Naive thymus-derived CD8-positive, alpha-beta T cell (primary cell): ENCODE results near the gene ARID3C. TPM values are rescaled to one million over a fixed set of nuclear protein-coding genes. Genes with fewer than 3 reads are reported as not detected.

ENCODE experiments used
- ATAC-seq, 2 donors: fragments of 150-1000 bp; cut with Tn5 transposase in 1 of 2; sonication (Bioruptor Pico), chemical (Tn5 transposase) in 1 of 2; 1 replicate in 1 of 2; 2 replicates in 1 of 2; pipeline ENCODE4 v1.10.0; 2021; ENCODE audit warnings: mild to moderate bottlenecking in 2 of 2, moderate library complexity in 2 of 2
- POLR2A ChIA-PET: fragments of 350-600 bp; sonication (Branson Sonifier 250); formaldehyde crosslinking; loops from one replicate; lab custom pipeline; 2021; ENCODE audit warnings: antibody characterized with exemption; lab: Charles Lee
- DNase-seq, 10 donors: peaks; one replicate each; pipeline versions ENCODE4 v3.0.0 to v3.0.0-alpha.2; 2020 to 2022
- H3K27ac Mint-ChIP-seq, 10 donors: one replicate each; pipeline ENCODE4 v1.8.0; 2020 to 2022; ENCODE audit warnings: mild to moderate bottlenecking in 10 of 10, mixed read lengths in 10 of 10, moderate library complexity in 4 of 10, inconsistent platforms in 1 of 10
- H3K27me3 Mint-ChIP-seq, 5 donors: one replicate each; pipeline ENCODE4 v1.8.0; 2021 to 2022; ENCODE audit warnings: mixed read lengths in 5 of 5
- H3K36me3 Mint-ChIP-seq, 3 donors: one replicate each; pipeline ENCODE4 v1.8.0; 2020 to 2022; ENCODE audit warnings: mixed read lengths in 3 of 3, mild to moderate bottlenecking in 2 of 3, inconsistent platforms in 1 of 3
- H3K4me1 Mint-ChIP-seq, 4 donors: one replicate each; pipeline ENCODE4 v1.8.0; 2021 to 2022; ENCODE audit warnings: mixed read lengths in 4 of 4
- H3K4me3 Mint-ChIP-seq, 10 donors: one replicate each; pipeline ENCODE4 v1.8.0; 2020 to 2022; ENCODE audit warnings: mild to moderate bottlenecking in 10 of 10, mixed read lengths in 10 of 10, moderate library complexity in 6 of 10, inconsistent platforms in 1 of 10
- H3K9me3 Mint-ChIP-seq, 9 donors: one replicate each; pipeline ENCODE4 v1.8.0; 2020 to 2022; ENCODE audit warnings: mixed read lengths in 9 of 9, mild to moderate bottlenecking in 3 of 9, inconsistent platforms in 1 of 9, moderate library complexity in 1 of 9
- polyA plus RNA-seq, 3 donors: library from polyadenylated mRNA; unstranded; fragments of 300-500 nt; fragmentation: Illumina TruSeq; gene quantifications; one replicate each; pipeline ENCODE4 v1.2.3, GENCODE V29; 2021
- total RNA-seq, 8 experiments: library from RNA in 2 of 8; stranded (reverse) in 2 of 8; gene quantifications; one replicate each; pipeline ENCODE4 v1.2.3 and lab custom pipeline; 2021 to 2026

Gene ARID3C
- total and polyA plus RNA-seq, 5 experiments from 2014 or later = 0.27 TPM; not detected in 4

- Mint-ChIP-seq H3K4me1 (peaks cover 30 to 59% (median 40%) of the 10 kb centered on the region in 4 donors), H3K27ac (peak overlapping the region; percentile 79 to 99 (median 95)), H3K27me3 (no peaks in the 10 kb centered on the region), H3K9me3 (no peaks in the 10 kb centered on the region), H3K36me3 (peaks cover 0 to 12% (median 11%) of the 10 kb centered on the region in 3 donors), H3K4me3 (peak overlapping the region in 9 of 10 donors; percentile 36 to 95 (median 74))
- ATAC-seq (peak in 1 of 2 donors; percentile 12), DNase-seq (peak in 3 of 10 donors; percentile 5 to 38 (median 30))
- POLR2A ChIA-PET = interaction anchor here (1.0 to 4.5 kb wide), 3 partner anchors 16 to 27 kb away, joined by 3 to 39 read pairs (median 8); partner anchors contain the start of gene GALT
These were observed 34.4 kb upstream of the ARID3C start for GRCh38 chr9:34663303-34663605.

- peak within 1 kb of the TSS; percentile 79 to 99 (median 95) for H3K27ac Mint-ChIP-seq
These were observed 33.8 kb upstream of the ARID3C start, which contains the start of gene CCL27 for GRCh38 chr9:34662526-34663302. Gene CCL27 (minus strand): TSS chr9:34662657. CDS start chr9:34662633, 24 bp downstream.

GRCh38 chr9:34659592-34660253 is 30.9 kb upstream of the ARID3C start:
- Mint-ChIP-seq H3K9me3 (no peaks in the 10 kb centered on the region), H3K27ac (no peak overlapping the region), H3K4me1 (peaks cover 27 to 34% (median 31%) of the 10 kb centered on the region in 4 donors), H3K27me3 (no peaks in the 10 kb centered on the region), H3K36me3 (peaks cover 0 to 12% (median 11%) of the 10 kb centered on the region in 3 donors), H3K4me3 (no peak overlapping the region)
- ATAC-seq (no peak), DNase-seq (no peak)
- POLR2A ChIA-PET = interaction anchor here (2.5 to 4.5 kb wide), 3 partner anchors 12 to 22 kb away, joined by 10 to 39 read pairs (median 24); partner anchors contain the start of genes GALT and SIGMAR1

More at GRCh38 chr9:34662526-34663302, 33.8 kb upstream of the ARID3C start, which contains the start of gene CCL27:
- Mint-ChIP-seq H3K27me3 (no peaks in the 10 kb centered on the region), H3K9me3 (no peaks in the 10 kb centered on the region), H3K4me3 (peak within 1 kb of the TSS in 9 of 10 donors; percentile 36 to 95 (median 74)), H3K36me3 (peaks cover 0 to 12% (median 11%) of the 10 kb centered on the region in 3 donors), H3K4me1 (peaks cover 30 to 58% (median 40%) of the 10 kb centered on the region in 4 donors)
- ATAC-seq (no peak), DNase-seq (no peak)
- POLR2A ChIA-PET = interaction anchor here (1.0 to 4.5 kb wide), 6 partner anchors 10 to 51 kb away, joined by 3 to 39 read pairs (median 6); partner anchors contain the start of genes GALT, RPP25L and SIGMAR1

- H3K9me3 Mint-ChIP-seq = no peaks in the 10 kb centered on the region
- H3K4me3 Mint-ChIP-seq = no peak overlapping the region
- H3K27ac Mint-ChIP-seq = peak overlapping the region in 2 of 10 donors; percentile 28 to 31
- DNase-seq (no peak), ATAC-seq (no peak)
- no peaks in the 10 kb centered on the region for H3K27me3 Mint-ChIP-seq
- H3K36me3 Mint-ChIP-seq = peaks cover 0 to 12% (median 11%) of the 10 kb centered on the region in 3 donors
- peaks cover 15 to 29% (median 23%) of the 10 kb centered on the region in 4 donors for H3K4me1 Mint-ChIP-seq
- POLR2A ChIA-PET = interaction anchor here (0.6 to 3.9 kb wide), 3 partner anchors 10 to 974 kb away, joined by 3 to 24 read pairs (median 10); partner anchors contain the start of genes GALT and SIGMAR1
These were observed 29.6 kb upstream of the ARID3C start for GRCh38 chr9:34658461-34658860.

GRCh38 chr9:34656992-34657391 is 28.1 kb upstream of the ARID3C start:
- Mint-ChIP-seq H3K36me3 (peaks cover 0 to 12% (median 11%) of the 10 kb centered on the region in 3 donors), H3K4me3 (no peak overlapping the region), H3K27me3 (no peaks in the 10 kb centered on the region), H3K27ac (no peak overlapping the region), H3K9me3 (no peaks in the 10 kb centered on the region), H3K4me1 (peaks cover 16 to 29% (median 23%) of the 10 kb centered on the region in 4 donors)
- DNase-seq = no peak
- POLR2A ChIA-PET = interaction anchor here (1.2 to 3.9 kb wide), 3 partner anchors 8 to 19 kb away, joined by 3 to 24 read pairs (median 10); partner anchors contain the start of genes GALT and SIGMAR1
- no peak for ATAC-seq

GRCh38 chr9:34655394-34655793 is 26.5 kb upstream of the ARID3C start:
- H3K27ac Mint-ChIP-seq = peak overlapping the region in 5 of 10 donors; percentile 33 to 72 (median 71)
- H3K4me1 Mint-ChIP-seq = peaks cover 14 to 26% (median 22%) of the 10 kb centered on the region in 4 donors

GRCh38 chr9:34654323-34655051 is 25.6 kb upstream of the ARID3C start:
- Mint-ChIP-seq H3K4me3 (no peak overlapping the region), H3K36me3 (peaks cover 0 to 22% (median 3%) of the 10 kb centered on the region in 3 donors), H3K27me3 (no peaks in the 10 kb centered on the region), H3K27ac (peak overlapping the region in 5 of 10 donors; percentile 1 to 79 (median 40)), H3K9me3 (no peaks in the 10 kb centered on the region), H3K4me1 (peaks cover 14 to 32% (median 24%) of the 10 kb centered on the region in 4 donors)
- no peak for DNase-seq
- no peak for ATAC-seq
- POLR2A ChIA-PET = no interaction called here

More at GRCh38 chr9:34655394-34655793, 26.5 kb upstream of the ARID3C start:
- H3K27me3 Mint-ChIP-seq = no peaks in the 10 kb centered on the region
- H3K9me3 Mint-ChIP-seq = no peaks in the 10 kb centered on the region
- peaks cover 0 to 14% (median under 1%) of the 10 kb centered on the region in 3 donors for H3K36me3 Mint-ChIP-seq
- DNase-seq (no peak), ATAC-seq (no peak)
- H3K4me3 Mint-ChIP-seq = no peak overlapping the region
- POLR2A ChIA-PET = interaction anchor here (0.7 kb wide), 1 partner anchor 371 kb away, joined by 5 read pairs; no protein-coding TSS in a partner anchor

- Mint-ChIP-seq H3K4me3 (no peak overlapping the region), H3K36me3 (peaks cover 0 to 32% (median 6%) of the 10 kb centered on the region in 3 donors), H3K9me3 (no peaks in the 10 kb centered on the region), H3K27me3 (no peaks in the 10 kb centered on the region), H3K27ac (peak overlapping the region; percentile 23 to 83 (median 54)), H3K4me1 (peaks cover 22 to 42% (median 33%) of the 10 kb centered on the region in 4 donors)
- ATAC-seq (no peak), DNase-seq (no peak)
- POLR2A ChIA-PET = interaction anchor here (1.2 to 1.3 kb wide), 3 partner anchors 9 to 16 kb away, joined by 3 to 7 read pairs (median 4); partner anchors contain the start of genes CCL27 and SIGMAR1
These were observed 24.5 kb upstream of the ARID3C start for GRCh38 chr9:34653151-34654072.

GRCh38 chr9:34652602-34653000 is 23.7 kb upstream of the ARID3C start:
- Mint-ChIP-seq H3K4me1 (peaks cover 30 to 50% (median 41%) of the 10 kb centered on the region in 4 donors), H3K9me3 (no peaks in the 10 kb centered on the region), H3K27ac (peak overlapping the region; percentile 23 to 83 (median 67)), H3K27me3 (no peaks in the 10 kb centered on the region), H3K4me3 (peak overlapping the region in 1 of 10 donors; percentile 5), H3K36me3 (peaks cover 0 to 40% (median 6%) of the 10 kb centered on the region in 3 donors)
- no peak for DNase-seq
- POLR2A ChIA-PET = interaction anchor here (1.3 kb wide), 2 partner anchors 10 to 12 kb away, joined by 3 to 4 read pairs; partner anchors contain the start of gene CCL27
- no peak for ATAC-seq

GRCh38 chr9:34651876-34652601 is 23.2 kb upstream of the ARID3C start, which contains the start of gene IL11RA:
Gene IL11RA (plus strand): TSS chr9:34652185. CDS start chr9:34655218, 3,033 bp downstream.
- ATAC-seq (peak; percentile 32 to 50), DNase-seq (no peak)
- no peaks in the 10 kb centered on the region for H3K9me3 Mint-ChIP-seq
- H3K4me1 Mint-ChIP-seq = peaks cover 35 to 56% (median 46%) of the 10 kb centered on the region in 4 donors
- H3K27ac Mint-ChIP-seq = peak within 1 kb of the TSS; percentile 23 to 83 (median 70)
- H3K36me3 Mint-ChIP-seq = peaks cover 0 to 40% (median 6%) of the 10 kb centered on the region in 3 donors
- POLR2A ChIA-PET = interaction anchor here (1.0 to 1.3 kb wide), 3 partner anchors 10 to 14 kb away, joined by 3 to 6 read pairs (median 4); partner anchors contain the start of genes CCL27 and SIGMAR1
- peak within 1 kb of the TSS in 3 of 10 donors; percentile 5 to 26 (median 11) for H3K4me3 Mint-ChIP-seq
- H3K27me3 Mint-ChIP-seq = no peaks in the 10 kb centered on the region
